Measurements from ENCODE around the gene CACNA1D.

The CACNA1D gene

GRCh38 chr3:53583161-53583690 lies 88.8 kb downstream of the CACNA1D start:
- no peak for DNase-seq

GRCh38 chr3:53585049-53585448 lies 90.6 kb downstream of the CACNA1D start:
- DNase-seq, result no peak

- DNase-seq, result no peak
These were observed 91.2 kb downstream of the CACNA1D start for GRCh38 chr3:53585627-53586026.

- DNase-seq, result no peak
These were observed 93.7 kb downstream of the CACNA1D start for GRCh38 chr3:53588122-53588521.

GRCh38 chr3:53589201-53589600 lies 94.8 kb downstream of the CACNA1D start:
- no peak for DNase-seq

GRCh38 chr3:53589806-53590205 lies 95.4 kb downstream of the CACNA1D start:
- no peak for DNase-seq

GRCh38 chr3:53590606-53591005 lies 96.2 kb downstream of the CACNA1D start:
- no peak for DNase-seq

- DNase-seq, result no peak
These were observed 97.2 kb downstream of the CACNA1D start for GRCh38 chr3:53591646-53592045.

GRCh38 chr3:53592862-53593261 lies 98.5 kb downstream of the CACNA1D start:
- DNase-seq, result no peak

GRCh38 chr3:53593611-53594010 lies 99.2 kb downstream of the CACNA1D start:
- no peak for DNase-seq

GRCh38 chr3:53594276-53594675 lies 99.9 kb downstream of the CACNA1D start:
- DNase-seq, result no peak

GRCh38 chr3:53595660-53596059 lies 101.2 kb downstream of the CACNA1D start:
- no peak for DNase-seq

- DNase-seq, result no peak
These were observed 102.9 kb downstream of the CACNA1D start for GRCh38 chr3:53597136-53597915.

- no peak for DNase-seq
These were observed 105.4 kb downstream of the CACNA1D start for GRCh38 chr3:53599771-53600170.

- DNase-seq, result no peak
These were observed 108.5 kb downstream of the CACNA1D start for GRCh38 chr3:53602866-53603265.

GRCh38 chr3:53604232-53604631 lies 109.8 kb downstream of the CACNA1D start:
- DNase-seq, result no peak

- no peak for DNase-seq
These were observed 112.4 kb downstream of the CACNA1D start for GRCh38 chr3:53606793-53607192.

GRCh38 chr3:53612508-53612907 lies 118.1 kb downstream of the CACNA1D start:
- DNase-seq, result no peak

- DNase-seq, result no peak
These were observed 118.7 kb downstream of the CACNA1D start for GRCh38 chr3:53613125-53613524.

GRCh38 chr3:53614307-53614706 lies 119.9 kb downstream of the CACNA1D start:
- DNase-seq, result no peak

- no peak for DNase-seq
These were observed 121.9 kb downstream of the CACNA1D start for GRCh38 chr3:53616321-53616720.

GRCh38 chr3:53616971-53617892 lies 122.8 kb downstream of the CACNA1D start:
- no peak for DNase-seq

- DNase-seq, result no peak
These were observed 123.6 kb downstream of the CACNA1D start for GRCh38 chr3:53617893-53618523.
